A549 (cell line): ENCODE data around the gene MS4A5. TPM values are rescaled to one million over a fixed set of nuclear protein-coding genes. Genes with fewer than 3 reads are reported as not detected.

Source experiments
- ATAC-seq, 2 experiments: fragments of 200-7000 bp in 1 of 2; fragments of >200 bp in 1 of 2; cut with Nextera tagmentation in 1 of 2; cut with Tn5 transposase in 1 of 2; 3 replicates each; pipeline versions ENCODE4 v1.8.0 to v1.9.1; 2018 to 2020; ENCODE audit warnings: mild to moderate bottlenecking in 1 of 2, moderate library complexity in 1 of 2
- CTCF ChIA-PET: fragments of 300-600 bp; sonication (Branson Sonifier 250); formaldehyde crosslinking; extraction: SDS; loops from one replicate; lab custom pipeline; 2021; ENCODE audit warnings: antibody characterized with exemption, inconsistent platforms; lab: Yijun Ruan, JAX
- POLR2A ChIA-PET: fragments of 350-600 bp; formaldehyde crosslinking; extraction: SDS; loops from one replicate; lab custom pipeline; 2021; ENCODE audit warnings: antibody characterized with exemption, inconsistent platforms; lab: Yijun Ruan, JAX
- DNase-seq, 2 experiments: peaks; one replicate each; pipeline versions ENCODE4 v3.0.0 to v3.0.0-alpha.2; 2011 to 2016; ENCODE audit warnings: low read depth in 1 of 2, low spot score in 1 of 2
- FAIRE-seq: peaks from 2 replicates; lab custom pipeline; 2011; peaks lifted over from hg19 to GRCh38; lab: Jason Lieb, UNC
- H3K27ac ChIP-seq, 2 experiments: fragments of >200 bp; sonication (Bioruptor Twin); formaldehyde crosslinking; 3 replicates each; pipeline ENCODE4 v1.5.1; 2016 to 2017
- H3K4me1 ChIP-seq: fragments of >200 bp; sonication (Bioruptor Twin); formaldehyde crosslinking; 3 replicates; pipeline ENCODE4 v1.6.1; 2016
- H3K4me2 ChIP-seq: fragments of >200 bp; sonication (Bioruptor Twin); formaldehyde crosslinking; 3 replicates; pipeline ENCODE4 v1.6.1; 2016
- H3K4me3 ChIP-seq: fragments of >200 bp; sonication (Bioruptor Twin); formaldehyde crosslinking; 3 replicates; pipeline ENCODE4 v1.5.1; 2016
- H3K9me3 ChIP-seq: fragments of >200 bp; sonication (Bioruptor Twin); formaldehyde crosslinking; 3 replicates; pipeline ENCODE4 v1.6.1; 2016
- ATOH8 ChIP-seq: fragments of 250-450 bp; sonication (Bioruptor Pico); IDR thresholded peaks from 2 replicates; pipeline ENCODE4 v1.5.0; 2020; ENCODE audit warnings: low read depth, mild to moderate bottlenecking, moderate library complexity
- BCL3 ChIP-seq: fragments of >200 bp; sonication (Bioruptor Twin); formaldehyde crosslinking; IDR thresholded peaks from 3 replicates; pipeline ENCODE4 v1.6.1; 2016
- CBX2 ChIP-seq: fragments of 200-600 bp; sonication (generic); IDR thresholded peaks from 2 replicates; pipeline ENCODE4 v1.6.1; 2016; ENCODE audit warnings: low read depth, mild to moderate bottlenecking, borderline replicate concordance
- CHD2 ChIP-seq: fragments of 150-350 bp; IDR thresholded peaks from 2 replicates; pipeline ENCODE4 v1.6.1; 2014; ENCODE audit warnings: low read length; ENCODE audit not compliant: partially characterized antibody
- CTCF ChIP-seq: fragments of >200 bp; sonication (Bioruptor Twin); formaldehyde crosslinking; IDR thresholded peaks from 3 replicates; pipeline ENCODE4 v1.5.1; 2016
- EP300 ChIP-seq, 2 experiments: fragments of >200 bp; sonication (Bioruptor Twin); formaldehyde crosslinking; IDR thresholded peaks; 2 replicates in 1 of 2; 3 replicates in 1 of 2; pipeline ENCODE4 v1.6.1; 2016 to 2017
- ESRRA ChIP-seq: fragments of 150-350 bp; IDR thresholded peaks from 2 replicates; pipeline ENCODE4 v1.6.1; 2014; ENCODE audit warnings: mild to moderate bottlenecking, low read length, borderline replicate concordance
- FOSL2 ChIP-seq, 2 experiments: fragments of 450-650 bp in 1 of 2; fragments of >200 bp in 1 of 2; sonication (Bioruptor Twin) in 1 of 2; formaldehyde crosslinking; IDR thresholded peaks; 2 replicates each; pipeline versions ENCODE4 v1.5.0 to v1.6.1; 2016 to 2020; ENCODE audit warnings: mild to moderate bottlenecking in 1 of 2, moderate library complexity in 1 of 2
- HES2 ChIP-seq: fragments of >200 bp; sonication (Bioruptor Twin); formaldehyde crosslinking; IDR thresholded peaks from 2 replicates; pipeline ENCODE4 v1.6.1; 2016
- HEYL ChIP-seq: fragments of 250-450 bp; sonication (Bioruptor Pico); IDR thresholded peaks from 2 replicates; pipeline ENCODE4 v1.8.0; 2021; ENCODE audit warnings: mild to moderate bottlenecking, moderate library complexity
- HMGXB4 ChIP-seq: fragments of 250-450 bp; sonication (Bioruptor Pico); IDR thresholded peaks from 2 replicates; pipeline ENCODE4 v1.5.0; 2021; ENCODE audit warnings: mild to moderate bottlenecking, moderate library complexity, borderline replicate concordance
- HOXB13 ChIP-seq: fragments of 250-450 bp; sonication (Bioruptor Pico); IDR thresholded peaks from 2 replicates; pipeline ENCODE4 v1.5.0; 2020; ENCODE audit warnings: low read depth, mild to moderate bottlenecking, moderate library complexity
- HOXB5 ChIP-seq: fragments of 250-450 bp; sonication (Bioruptor Pico); IDR thresholded peaks from 2 replicates; pipeline ENCODE4 v1.5.0; 2020; ENCODE audit warnings: mild to moderate bottlenecking, moderate library complexity
- MAFK ChIP-seq: fragments of 450-650 bp; IDR thresholded peaks from 2 replicates; pipeline ENCODE4 v1.6.1; 2014; ENCODE audit not compliant: partially characterized antibody
- MAX ChIP-seq: IDR thresholded peaks from 2 replicates; pipeline ENCODE4 v1.6.1; 2012
- NPAS2 ChIP-seq: fragments of 250-450 bp; sonication (Bioruptor Pico); IDR thresholded peaks from 2 replicates; pipeline ENCODE4 v1.8.0; 2022; ENCODE audit warnings: mild to moderate bottlenecking, moderate library complexity, borderline replicate concordance
- POLR2A ChIP-seq: IDR thresholded peaks from 2 replicates; pipeline ENCODE4 v1.6.1; 2012; ENCODE audit warnings: mild to moderate bottlenecking, low read length
- RAD21 ChIP-seq, 2 experiments: fragments of >200 bp in 1 of 2; sonication (Bioruptor Twin) in 1 of 2; formaldehyde crosslinking in 1 of 2; IDR thresholded peaks in 1 of 2; conservative IDR thresholded peaks in 1 of 2; 2 replicates in 1 of 2; 3 replicates in 1 of 2; pipeline ENCODE4 v1.6.1; 2012 to 2018; ENCODE audit warnings: inconsistent platforms in 1 of 2
- RARB ChIP-seq: fragments of 250-450 bp; sonication (Bioruptor Pico); IDR thresholded peaks from 2 replicates; pipeline ENCODE4 v1.8.0; 2021; ENCODE audit warnings: mild to moderate bottlenecking, moderate library complexity
- REST ChIP-seq: fragments of 200-600 bp; sonication (generic); IDR thresholded peaks from 2 replicates; pipeline ENCODE4 v1.6.1; 2016; ENCODE audit warnings: antibody characterized with exemption, mild to moderate bottlenecking, moderate library complexity
- RNF2 ChIP-seq: fragments of 200-600 bp; sonication (generic); IDR thresholded peaks from 2 replicates; pipeline ENCODE4 v1.6.1; 2016; ENCODE audit warnings: low read depth, mild to moderate bottlenecking, antibody characterized with exemption, moderate library complexity, borderline replicate concordance
- SREBF2 ChIP-seq: fragments of 450-650 bp; IDR thresholded peaks from 2 replicates; pipeline ENCODE4 v1.6.1; 2014; ENCODE audit warnings: mild to moderate bottlenecking, moderate library complexity
- TP53 ChIP-seq: fragments of 250-450 bp; sonication (Bioruptor Pico); IDR thresholded peaks from 2 replicates; pipeline ENCODE4 v1.5.0; 2021; ENCODE audit warnings: mild to moderate bottlenecking, moderate library complexity
- ZFP36 ChIP-seq: fragments of 450-650 bp; IDR thresholded peaks from 2 replicates; pipeline ENCODE4 v1.6.1; 2014; ENCODE audit warnings: borderline replicate concordance; ENCODE audit not compliant: partially characterized antibody
- WGBS: methylation state at CpG from one replicate; pipeline ENCODE4 v1.1.6; 2017; ENCODE audit errors: missing lambda C conversion rate; 5-methylcytosine and 5-hydroxymethylcytosine counted together
- polyA plus RNA-seq, 4 experiments: library from polyadenylated mRNA; depleted of rRNA in 3 of 4; stranded (reverse); fragments of >200 nt; fragmentation: RNase III in 1 of 4; extraction: RNeasy Plus Mini Kit Qiagen cat#74134 plus additional on column Dnase treatment in 1 of 4; gene quantifications; 2 replicates in 3 of 4; 3 replicates in 1 of 4; pipeline ENCODE4 v1.2.3, GENCODE V29; 2011 to 2017

MS4A5 gene
- polyA plus RNA-seq, 2 of the 4 experiments (the other 2 are of a cell fraction), result not detected

GRCh38 chr11:60393016-60393415, 36.4 kb upstream of the MS4A5 start:
- no peak overlapping the region for H3K4me2 ChIP-seq
- no peak for ATAC-seq
- H3K9me3 ChIP-seq, result no peaks in the 10 kb centered on the region
- 35% methylated on average over 5 of the region's 5 CpGs for WGBS
- H3K4me3 ChIP-seq, result no peak overlapping the region
- no peaks in the 10 kb centered on the region for H3K4me1 ChIP-seq
- FAIRE-seq, result no peak
- no peak for DNase-seq
- TF ChIP-seq RAD21 (conservative IDR thresholded peaks at IDR 0.05 in 1 of 2, IDR thresholded peaks at IDR 0.05 in 1 of 2) (no peak), ZFP36 (no peak), HEYL (CRISPR knock-in tag) (no peak), RARB (CRISPR knock-in tag) (no peak), SREBF2 (no peak), HOXB13 (CRISPR knock-in tag) (no peak), RNF2 (no peak), MAX (no peak), NPAS2 (CRISPR knock-in tag) (no peak), CHD2 (no peak), FOSL2 (IDR thresholded peaks at IDR 0.05) (no peak), FOSL2 (CRISPR knock-in tag; IDR thresholded peaks at IDR 0.05) (no peak), CTCF (no peak), EP300 (IDR thresholded peaks at IDR 0.05) (no peak), HOXB5 (CRISPR knock-in tag) (no peak), REST (no peak), ATOH8 (CRISPR knock-in tag) (no peak)
- TF ChIP-seq, all 56 proteins: peak for 0
- CTCF ChIA-PET, result no interaction called here
- POLR2A ChIA-PET, result no interaction called here
- H3K27ac ChIP-seq, result no peak overlapping the region

GRCh38 chr11:60394666-60395380, 34.5 kb upstream of the MS4A5 start:
- H3K27ac ChIP-seq, result no peak overlapping the region
- H3K9me3 ChIP-seq, result no peaks in the 10 kb centered on the region
- FAIRE-seq, result no peak
- H3K4me2 ChIP-seq, result no peak overlapping the region
- no peak overlapping the region for H3K4me3 ChIP-seq
- CTCF ChIA-PET, result no interaction called here
- 24% methylated on average over 7 of the region's 7 CpGs for WGBS
- ATAC-seq, result no peak
- POLR2A ChIA-PET, result no interaction called here
- no peak for DNase-seq
- no peaks in the 10 kb centered on the region for H3K4me1 ChIP-seq
- TF ChIP-seq HES2 (no peak), TP53 (no peak), MAFK (no peak), POLR2A (no peak), ESRRA (no peak), HMGXB4 (CRISPR knock-in tag) (no peak), BCL3 (no peak), ATOH8 (CRISPR knock-in tag) (no peak), FOSL2 (IDR thresholded peaks at IDR 0.05) (no peak), FOSL2 (CRISPR knock-in tag; IDR thresholded peaks at IDR 0.05) (no peak), CBX2 (no peak), HEYL (CRISPR knock-in tag) (no peak)
